NCI-H2227 (cell line): ENCODE data around the gene BACE2.

Source experiments
- DNase-seq: peaks from one replicate; lab custom pipeline; 2025; ENCODE audit not compliant: unreplicated experiment; lab: John Stamatoyannopoulos, UW

BACE2 gene

DNA sequence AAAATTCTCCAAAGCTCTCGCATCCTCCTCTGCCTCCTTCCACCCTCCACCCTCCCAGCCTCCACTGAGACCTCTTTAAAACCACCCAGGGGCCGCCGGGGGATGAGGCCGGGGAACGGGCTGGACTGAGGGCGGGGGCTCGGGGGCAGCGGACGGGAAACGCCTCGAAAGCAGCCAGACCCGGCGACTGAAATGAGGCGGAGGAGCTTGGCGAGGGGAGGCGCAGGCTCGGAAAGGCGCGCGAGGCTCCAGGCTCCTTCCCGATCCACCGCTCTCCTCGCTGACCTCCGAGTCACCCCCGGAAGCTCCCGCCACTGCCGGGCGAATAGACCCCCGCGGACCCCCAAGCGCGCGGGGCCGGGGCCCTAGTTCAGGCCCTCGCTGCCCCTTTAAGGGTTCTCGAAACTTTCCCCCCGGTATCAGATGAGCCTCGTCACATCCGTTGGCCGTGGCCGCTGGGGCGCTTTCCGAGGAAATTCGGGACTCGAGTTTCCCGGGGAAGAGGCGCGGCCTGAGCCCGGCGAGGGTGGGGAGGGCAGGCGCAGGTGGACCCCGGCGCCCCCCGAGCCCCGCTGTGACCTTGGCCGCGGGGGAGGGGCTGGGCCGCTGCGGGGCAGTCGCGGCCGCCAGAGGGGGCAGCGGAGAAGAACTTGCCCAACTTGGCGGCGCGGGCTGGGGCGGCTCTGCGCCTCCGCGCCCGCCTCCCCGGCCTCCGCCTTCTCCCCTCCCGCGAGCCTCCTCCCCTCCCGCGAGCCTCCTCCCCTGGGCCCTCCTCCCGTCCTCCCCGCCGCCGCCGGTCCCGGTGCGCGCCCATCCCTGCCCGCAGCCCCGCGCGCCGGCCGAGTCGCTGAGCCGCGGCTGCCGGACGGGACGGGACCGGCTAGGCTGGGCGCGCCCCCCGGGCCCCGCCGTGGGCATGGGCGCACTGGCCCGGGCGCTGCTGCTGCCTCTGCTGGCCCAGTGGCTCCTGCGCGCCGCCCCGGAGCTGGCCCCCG lies at the start of gene BACE2:
Gene BACE2 (plus strand): TSS at position 813 of the 995 bp plus-strand sequence. CDS start 104 bp downstream, at position 917.
- peak; percentile 57 for DNase-seq

DNA sequence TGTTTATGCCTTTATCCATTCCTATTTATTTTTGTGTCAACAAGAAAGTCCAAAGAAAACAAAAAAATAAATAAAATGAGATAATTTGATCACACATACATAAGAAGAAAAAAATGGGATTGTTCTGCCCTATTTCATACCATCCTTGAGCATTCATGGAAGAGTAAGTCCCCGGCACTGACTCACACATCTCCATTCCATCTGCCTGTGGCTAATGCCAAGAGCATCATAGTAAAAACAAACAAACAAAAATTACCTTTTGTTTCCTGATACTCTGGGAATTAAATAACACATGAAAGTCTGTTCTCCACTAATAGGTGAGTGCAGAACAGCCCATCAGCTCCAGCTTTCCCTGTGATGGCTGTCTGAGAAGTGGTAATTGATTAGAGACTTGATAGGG lies 48.1 kb upstream of the BACE2 start:
- no peak for DNase-seq

DNA sequence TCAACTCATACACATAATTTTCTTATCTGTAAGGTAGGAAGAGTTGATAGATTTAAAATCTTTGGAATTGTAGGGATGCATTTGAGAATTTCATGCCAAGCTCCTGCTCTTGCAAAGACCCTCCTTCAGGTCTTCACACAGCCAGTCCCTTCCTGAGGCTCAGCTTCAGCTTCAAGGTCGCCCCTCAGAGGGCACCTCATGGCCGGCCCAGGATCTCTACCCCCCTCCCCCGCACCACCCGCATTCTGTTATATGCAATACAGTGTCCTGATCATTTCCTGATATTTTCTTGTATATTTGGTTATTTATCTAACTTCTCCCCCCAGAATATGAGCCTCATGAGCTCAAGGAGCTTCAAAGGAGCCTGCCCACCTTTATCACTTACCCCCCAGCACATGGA lies 47.0 kb upstream of the BACE2 start:
- no peak for DNase-seq

DNA sequence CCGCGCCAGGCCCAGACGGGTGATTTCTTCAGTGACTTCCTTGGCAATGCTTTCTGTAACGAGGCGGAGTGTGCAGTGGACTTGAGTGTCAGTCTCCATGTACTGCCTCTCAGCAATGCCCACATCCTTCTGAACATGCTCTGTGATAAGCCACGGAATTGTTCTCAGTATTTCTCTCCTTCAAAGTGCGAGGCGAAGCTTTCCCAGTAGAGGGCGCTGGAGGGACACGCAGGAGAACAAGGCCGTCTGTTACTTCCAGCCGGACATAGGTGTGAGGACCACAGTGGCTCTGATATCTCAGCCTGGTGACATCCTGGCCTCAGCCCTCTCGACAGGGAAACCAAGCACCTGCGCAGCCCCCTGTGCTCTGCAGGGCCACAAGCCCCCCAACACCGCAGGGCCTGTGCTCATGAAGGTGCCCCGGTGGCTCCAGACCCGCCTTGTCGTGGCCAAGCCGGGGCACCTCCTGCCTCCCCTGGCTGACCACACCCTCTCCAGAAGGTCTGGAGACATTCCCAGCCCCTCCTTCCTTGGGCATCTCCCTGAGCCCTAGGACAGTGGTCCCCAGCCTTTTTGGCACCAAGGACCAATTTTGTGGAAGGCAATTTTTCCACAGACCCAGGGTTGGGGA lies 46.1 kb upstream of the BACE2 start:
- DNase-seq: peak; percentile 62

DNA sequence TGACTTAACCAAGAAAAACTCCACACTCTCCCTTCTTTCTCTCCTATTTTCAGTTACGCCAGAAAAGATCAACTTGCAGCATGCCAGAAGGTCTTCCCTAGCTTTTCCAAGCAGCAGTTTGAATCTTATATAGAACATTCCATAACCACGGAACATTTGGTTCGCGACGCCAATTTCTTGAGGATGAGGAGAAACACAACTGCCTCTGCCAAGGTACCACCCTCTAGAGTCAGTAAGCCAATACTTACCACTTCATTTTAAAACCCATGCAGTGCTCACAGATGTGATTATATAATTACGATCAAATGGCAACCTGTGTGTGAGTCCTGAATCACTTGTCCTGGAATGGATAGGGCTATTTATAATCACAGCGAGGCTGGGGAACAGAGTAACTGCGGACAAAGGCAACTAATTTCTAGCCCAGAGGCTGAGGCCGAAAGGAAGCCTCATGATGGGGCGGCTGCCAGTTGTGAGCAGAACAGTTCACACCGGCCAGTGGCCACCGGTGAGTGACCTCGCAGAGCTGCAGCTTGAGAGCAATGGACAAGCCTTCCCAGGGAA lies 43.2 kb upstream of the BACE2 start:
- DNase-seq: peak; percentile 18

DNA sequence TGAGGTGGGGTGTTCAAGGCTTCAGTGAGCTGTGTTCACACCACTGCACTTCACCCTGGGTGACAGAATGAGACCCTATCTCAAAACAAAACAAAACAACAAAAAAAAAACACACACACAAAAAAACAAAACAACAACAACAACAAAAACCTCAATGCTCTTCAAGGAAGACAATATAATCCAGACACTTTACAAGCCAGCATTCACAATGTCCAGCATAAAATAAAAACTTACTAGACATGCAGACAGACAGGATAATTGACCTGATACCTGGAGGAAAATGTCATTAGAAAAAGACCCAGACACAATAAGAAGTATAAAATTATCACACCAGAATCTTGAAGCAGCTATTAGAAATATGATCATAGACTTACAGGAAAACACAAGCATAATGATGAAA lies 39.0 kb upstream of the BACE2 start:
- DNase-seq: no peak

DNA sequence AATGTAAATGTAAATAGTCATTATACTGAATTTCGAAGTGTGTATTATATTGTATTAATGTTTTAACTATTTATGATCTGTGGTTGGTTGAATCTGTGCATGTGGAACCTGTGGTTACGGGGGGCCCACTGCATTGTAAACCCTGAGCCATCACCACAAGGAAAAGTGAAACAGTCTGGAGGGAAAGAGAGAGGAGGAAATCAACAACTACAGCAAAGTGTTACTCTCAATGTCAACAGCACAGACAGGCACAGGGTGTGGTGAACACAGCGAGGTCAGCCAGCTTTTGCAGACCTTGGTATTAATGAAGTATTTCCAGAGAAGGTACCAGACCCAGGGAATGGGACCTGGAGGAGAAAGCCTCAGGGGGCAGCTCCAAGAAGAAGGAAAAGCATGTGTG lies 37.1 kb upstream of the BACE2 start:
- DNase-seq: no peak

DNA sequence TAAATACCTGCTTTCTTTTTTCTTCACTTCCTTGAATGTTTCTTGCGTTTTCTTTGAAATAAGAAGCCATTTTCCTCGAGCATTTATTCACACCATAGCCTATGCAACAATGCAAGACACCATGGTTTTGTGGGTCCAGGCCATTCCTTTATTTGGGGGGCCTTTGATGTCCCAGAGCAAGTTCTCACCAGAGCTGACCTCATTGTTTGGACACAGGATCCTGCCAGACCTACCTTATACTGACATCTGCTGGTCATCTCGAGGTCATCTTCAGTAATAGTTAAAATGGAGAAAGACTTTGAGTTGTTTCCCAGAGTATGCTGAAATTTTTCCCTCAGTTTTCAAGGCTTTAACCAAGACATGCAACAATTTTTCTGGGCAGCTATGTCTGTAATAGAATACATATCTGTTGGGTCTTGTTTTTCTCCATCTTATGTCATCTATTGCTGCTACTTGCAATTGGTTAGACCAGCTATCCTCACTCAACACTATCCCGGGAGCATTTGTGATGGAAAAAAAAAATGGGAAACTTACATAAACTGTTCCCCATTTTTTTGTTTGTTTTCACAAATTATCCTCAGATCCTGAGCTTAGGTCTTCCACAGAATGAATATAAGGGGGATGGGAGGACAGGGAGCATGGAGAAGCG lies 34.0 kb upstream of the BACE2 start:
- peak; percentile 25 for DNase-seq

DNA sequence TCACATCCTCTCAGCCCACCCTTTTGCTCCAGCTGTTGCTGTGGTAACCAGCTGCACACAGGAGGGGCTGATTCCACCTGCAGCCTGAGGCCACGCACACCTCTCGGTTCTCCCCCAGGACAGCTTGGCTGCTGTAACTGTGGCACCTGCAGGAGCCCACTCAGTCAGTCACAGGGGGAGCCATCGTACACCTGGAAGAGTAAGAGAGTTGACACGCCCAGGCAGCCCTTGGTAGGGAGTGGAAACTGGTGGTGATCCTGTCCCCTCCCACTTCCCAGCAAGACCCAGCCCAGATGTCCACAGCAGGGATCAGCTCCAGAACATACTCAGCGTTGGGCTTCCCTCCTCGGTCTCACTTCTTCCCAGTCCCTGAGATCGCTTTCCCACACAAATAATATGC lies 32.2 kb upstream of the BACE2 start:
- DNase-seq: no peak

DNA sequence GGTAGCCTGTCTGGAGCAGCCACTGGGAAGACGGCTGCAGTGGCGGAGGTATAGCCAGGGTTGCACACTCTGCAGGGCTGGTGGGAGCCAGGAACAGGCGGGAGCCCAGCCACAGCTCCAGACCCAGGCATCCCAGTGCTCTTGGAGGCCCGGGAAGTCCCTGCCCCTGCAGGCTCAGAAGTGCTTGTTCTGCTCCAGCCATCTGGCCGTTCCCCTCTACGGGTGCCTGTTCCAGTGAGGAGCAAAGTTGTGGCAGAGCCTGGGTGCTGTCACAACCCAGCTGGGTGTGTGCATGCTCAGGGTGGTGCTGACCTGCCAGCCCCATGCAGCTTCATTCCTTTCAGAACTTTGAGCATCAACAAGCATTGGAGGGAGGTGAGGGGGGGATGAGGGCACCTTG lies 31.7 kb upstream of the BACE2 start:
- no peak for DNase-seq

DNA sequence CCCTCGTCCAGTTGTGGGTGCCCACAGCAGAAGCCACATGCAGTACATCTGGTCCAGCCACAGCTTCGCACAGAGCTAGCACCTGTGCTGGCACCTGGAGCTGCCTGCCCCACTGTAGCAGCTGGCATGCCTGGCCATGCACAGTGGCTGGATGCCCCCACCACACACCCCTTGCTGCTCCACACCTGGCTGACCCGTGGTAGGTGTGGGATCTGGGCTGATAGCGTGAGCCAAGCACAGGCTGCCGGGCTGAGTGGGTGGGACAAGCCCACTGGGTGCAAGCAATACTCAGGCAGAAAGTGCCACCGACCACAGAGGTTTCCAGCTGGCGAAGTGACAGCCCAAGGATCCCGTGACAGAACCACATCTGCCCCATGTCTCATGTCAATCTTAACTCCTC lies 30.6 kb upstream of the BACE2 start:
- DNase-seq: no peak

DNA sequence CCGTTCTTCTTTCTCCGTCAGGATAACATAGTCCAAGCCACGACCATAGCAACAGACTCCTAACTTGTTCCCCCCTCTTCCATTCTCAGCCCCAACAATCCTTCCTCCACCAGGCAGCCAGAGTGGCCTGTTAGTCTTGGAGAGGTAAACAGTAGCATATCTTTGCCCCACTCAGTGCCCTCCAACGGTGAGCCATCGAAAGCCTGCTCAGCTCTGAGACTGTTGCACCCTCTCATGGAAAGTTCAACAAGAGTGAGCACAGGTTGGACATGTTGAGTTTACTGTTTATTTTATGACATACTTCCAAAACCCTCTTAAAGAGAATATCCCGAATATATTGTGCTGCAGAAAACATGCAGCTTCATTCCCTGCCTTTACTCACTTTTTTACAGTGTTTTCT lies 30.1 kb upstream of the BACE2 start:
- no peak for DNase-seq

DNA sequence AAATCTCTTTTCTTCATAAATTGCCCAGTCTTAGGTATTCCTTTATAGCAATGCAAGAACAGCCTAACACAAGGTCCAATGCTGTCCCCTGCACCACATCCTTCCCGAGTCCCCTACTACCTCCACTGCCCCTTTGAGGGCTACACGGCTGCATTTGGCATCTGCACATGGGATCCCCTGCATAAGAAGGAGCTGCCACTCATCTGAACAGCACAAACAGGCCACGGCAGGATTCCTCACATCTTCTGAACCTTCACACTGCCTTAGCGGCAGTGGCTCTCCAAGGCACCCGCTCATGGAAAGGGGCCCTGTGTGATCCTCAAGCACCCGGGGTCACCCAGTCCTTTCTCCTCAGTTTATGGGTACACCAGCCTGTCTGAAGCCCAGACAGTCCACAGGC lies 29.2 kb upstream of the BACE2 start:
- no peak for DNase-seq

DNA sequence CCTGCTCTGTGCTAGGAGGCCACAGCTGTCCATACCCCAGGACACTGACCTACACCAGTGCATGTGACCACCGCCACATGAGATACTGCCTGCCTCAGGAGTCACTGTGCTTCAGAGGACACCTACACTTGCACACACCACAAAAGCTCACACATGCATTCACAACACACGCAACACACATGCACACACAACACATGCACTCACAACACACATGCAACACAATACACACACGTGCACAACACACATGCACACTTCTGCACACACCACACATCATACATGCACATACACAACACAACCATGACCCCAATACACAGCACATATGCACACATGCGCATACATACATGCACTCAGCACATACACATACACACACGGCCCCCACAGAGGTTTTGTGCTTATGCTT lies 28.7 kb upstream of the BACE2 start:
- no peak for DNase-seq

DNA sequence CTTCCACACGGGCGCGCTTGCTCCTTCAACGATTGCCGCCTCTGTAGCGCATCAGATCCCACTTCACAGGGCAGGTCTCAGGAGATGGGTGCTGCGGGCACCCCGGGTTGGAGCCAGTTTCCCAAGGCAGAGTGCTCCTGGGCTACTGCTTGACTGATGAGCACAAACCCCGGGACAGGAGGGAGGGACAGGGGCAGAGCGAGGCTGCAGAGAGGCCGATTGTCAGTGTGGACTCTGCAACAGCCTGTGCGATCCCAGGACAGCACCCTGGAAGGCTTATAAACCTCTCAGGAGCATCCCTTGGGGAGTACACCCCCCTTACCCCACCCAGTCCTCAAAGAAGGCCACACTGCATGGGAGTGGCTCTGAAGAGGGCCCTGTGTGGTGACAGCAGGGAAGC lies 28.0 kb upstream of the BACE2 start:
- no peak for DNase-seq

DNA sequence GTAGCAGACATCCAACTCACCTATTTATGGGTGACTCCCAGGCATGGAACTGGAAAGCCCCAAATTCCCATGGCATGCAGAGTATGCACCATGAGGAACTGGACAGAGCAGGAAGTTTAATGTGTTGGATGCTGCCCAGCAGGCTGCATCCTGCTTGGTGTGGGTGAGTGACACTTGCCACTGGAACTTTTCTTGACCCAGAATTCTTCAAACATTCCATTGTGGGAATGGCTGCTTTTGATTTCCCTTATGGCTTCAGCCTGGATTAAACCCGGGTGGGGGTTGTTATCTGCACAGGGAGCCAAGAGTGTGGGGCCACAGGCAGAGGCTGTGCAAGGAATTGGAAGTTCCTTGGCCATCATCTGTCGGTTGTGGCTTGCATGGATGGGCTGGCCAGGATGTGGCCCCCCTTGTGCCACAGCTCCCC lies 26.9 kb upstream of the BACE2 start:
- no peak for DNase-seq

DNA sequence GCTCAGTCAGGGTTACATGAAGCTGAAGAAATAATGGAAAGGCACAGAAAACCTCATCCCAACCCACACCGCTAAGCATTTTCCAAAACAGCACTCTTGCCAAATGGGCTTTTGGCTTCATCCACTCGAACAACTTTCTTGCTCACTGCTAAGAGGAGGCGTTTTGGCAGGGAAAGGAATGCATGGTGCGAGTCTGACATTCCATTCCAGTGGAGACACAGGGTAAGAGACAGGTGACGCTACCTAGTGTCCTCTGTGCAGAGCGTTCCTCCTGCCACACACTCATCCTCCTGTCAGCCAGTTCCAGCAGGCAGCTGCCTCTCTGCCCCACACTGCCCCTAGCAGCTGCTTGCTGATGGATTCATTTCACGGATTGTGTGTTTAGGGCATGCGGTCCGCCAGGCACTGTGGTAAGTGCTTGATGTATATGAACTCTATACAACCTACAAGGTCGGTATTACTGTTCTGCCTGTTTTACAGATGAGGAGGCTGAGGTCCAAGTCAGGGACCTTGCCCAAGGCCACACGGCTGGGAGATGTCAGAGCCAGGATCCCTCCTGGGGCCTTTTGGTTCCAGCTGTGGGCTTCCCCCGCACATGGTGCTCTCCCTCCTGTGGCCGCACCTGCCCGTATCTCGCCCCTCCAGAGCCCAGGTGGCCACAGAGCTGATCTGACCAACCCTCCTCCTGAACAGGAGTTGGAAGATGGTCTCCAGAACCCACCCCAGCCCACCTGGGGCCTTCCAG lies 25.7 kb upstream of the BACE2 start:
- no peak for DNase-seq

DNA sequence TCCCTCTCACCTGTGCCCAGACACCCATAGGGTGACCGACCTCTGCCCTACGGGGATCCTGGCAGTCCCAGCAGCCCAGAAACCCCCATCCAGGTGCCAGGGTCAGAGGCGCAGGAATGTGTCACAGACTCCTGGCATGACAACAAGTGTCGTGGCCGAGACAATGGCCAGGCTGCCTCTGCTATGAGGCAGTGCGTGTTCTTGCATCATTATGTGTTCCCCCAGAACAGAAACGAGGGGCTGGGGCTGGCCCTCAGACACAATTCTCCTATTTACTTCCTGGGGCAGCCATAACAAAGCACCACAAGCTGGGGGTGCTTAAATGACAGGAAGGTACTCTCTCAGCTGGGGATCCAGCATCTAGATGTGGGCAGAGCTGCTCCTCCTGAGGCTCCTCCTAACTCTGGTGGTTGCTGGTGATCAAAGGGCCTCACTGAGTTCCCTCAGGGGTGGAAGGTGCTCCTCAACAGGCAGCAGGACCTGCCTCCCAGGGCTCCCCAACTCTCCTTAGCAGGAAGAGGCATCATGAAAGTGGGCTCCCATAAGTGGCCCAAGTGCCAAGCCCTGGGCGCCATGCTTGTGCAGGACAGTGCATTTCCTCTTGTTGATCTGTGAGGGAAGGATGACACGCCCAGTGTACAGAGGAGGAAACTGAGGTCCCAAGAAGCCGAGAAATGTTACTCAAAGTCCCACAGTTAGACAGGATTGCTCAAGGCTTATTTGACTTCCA lies 24.2 kb upstream of the BACE2 start:
- no peak for DNase-seq

DNA sequence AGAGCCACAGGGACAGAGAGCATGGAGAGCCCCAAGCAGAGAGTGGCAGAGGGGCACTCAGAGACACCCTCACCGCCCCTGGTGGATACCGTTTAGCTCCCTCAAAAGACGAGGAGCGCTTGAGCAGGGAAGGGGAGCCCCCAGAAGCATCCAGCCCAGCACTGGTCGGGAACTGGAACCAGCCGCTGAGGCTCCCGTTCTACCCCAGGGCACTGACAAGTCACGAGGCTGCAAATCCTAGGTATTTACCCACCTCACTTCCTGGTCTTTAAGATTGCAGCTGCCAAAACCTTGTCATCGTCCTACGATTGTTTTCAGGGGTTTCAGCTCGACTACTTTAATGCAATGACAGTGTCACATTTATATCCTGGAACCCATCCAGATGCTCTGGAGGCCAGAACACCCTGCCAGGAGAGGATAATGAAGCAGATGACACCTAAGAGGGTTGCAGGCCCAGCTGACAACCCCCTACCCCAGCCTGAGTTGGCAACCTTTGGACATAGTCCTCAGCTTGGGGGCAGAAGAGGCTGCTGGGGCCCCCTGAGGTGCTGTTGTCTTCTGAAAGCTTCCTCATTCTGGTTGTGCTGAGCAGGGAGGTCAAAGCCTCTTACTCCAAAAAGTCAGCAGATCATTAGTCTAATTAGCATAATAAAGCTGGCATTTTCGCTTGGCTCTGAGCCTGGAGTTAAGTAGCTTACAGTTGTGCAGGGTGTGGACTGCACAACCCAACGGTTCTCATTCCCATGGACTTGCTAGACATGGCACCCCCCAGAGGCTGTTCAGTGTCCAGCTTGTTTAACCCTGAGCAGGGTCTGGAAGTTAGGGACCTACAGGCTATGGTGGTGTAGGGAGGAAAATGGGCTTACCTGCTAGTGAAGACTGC lies 20.6 kb upstream of the BACE2 start:
- no peak for DNase-seq
